K562 (cell line): ENCODE results near the gene MRTFB. TPM values are rescaled to one million over a fixed set of nuclear protein-coding genes. Genes with fewer than 3 reads are reported as not detected.

Source experiments
- ATAC-seq: fragments of 200-7000 bp; cut with Tn5 transposase; 3 replicates; pipeline ENCODE4 v1.9.1; 2020; ENCODE audit warnings: moderate library complexity
- BruUV-seq: library from RNA; stranded (reverse); fragments of 400-500 nt; replicated peaks from 2 replicates; lab custom pipeline; 2021; lab: Mats Ljungman, UMichigan
- CTCF ChIA-PET: fragments of 300-600 bp; formaldehyde crosslinking; extraction: SDS; loops from one replicate; lab custom pipeline; 2021; ENCODE audit warnings: low intra/inter-chr PET ratio; lab: Yijun Ruan, JAX
- POLR2A ChIA-PET: fragments of 300-600, 350-650 bp; sonication (Branson Sonifier 250); formaldehyde crosslinking; extraction: SDS; loops from one replicate; lab custom pipeline; 2021; ENCODE audit warnings: antibody characterized with exemption, inconsistent platforms; lab: Yijun Ruan, JAX
- DNase-seq, 4 experiments: peaks; one replicate each; pipeline versions ENCODE4 v3.0.0 to v3.0.0-alpha.2; 2011 to 2018; ENCODE audit warnings: low spot score in 3 of 4, mixed read lengths in 3 of 4; ENCODE audit errors: extremely low read depth in 1 of 4
- FAIRE-seq: peaks from 2 replicates; lab custom pipeline; 2011; peaks lifted over from hg19 to GRCh38; lab: Jason Lieb, UNC
- H2AFZ ChIP-seq: 2 replicates; pipeline ENCODE4 v1.6.0; 2011; ENCODE audit warnings: low read depth, low read length, control low read depth, inconsistent platforms
- H3K27ac ChIP-seq: fragments of 200-600 bp; 3 replicates; pipeline ENCODE4 v1.8.0; 2011; ENCODE audit warnings: low read depth, mild to moderate bottlenecking, control low read depth, inconsistent platforms, low read length, moderate library complexity, mixed read lengths; ENCODE audit errors: extremely low read depth
- H3K27me3 ChIP-seq, 2 experiments: fragments of 300-600 bp in 1 of 2; 2 replicates in 1 of 2; 3 replicates in 1 of 2; pipeline versions ENCODE4 v1.6.0 to v1.8.0; 2011; ENCODE audit warnings: inconsistent platforms in 2 of 2, low read length in 2 of 2, mild to moderate bottlenecking in 1 of 2, mixed read lengths in 1 of 2, moderate library complexity in 1 of 2; ENCODE audit not compliant: control insufficient read depth in 2 of 2, insufficient read depth in 2 of 2
- H3K36me3 ChIP-seq: fragments of 300-600 bp; 3 replicates; pipeline ENCODE4 v1.8.0; 2011; ENCODE audit warnings: mild to moderate bottlenecking, low read length, inconsistent platforms; ENCODE audit not compliant: control insufficient read depth, insufficient read depth
- H3K4me1 ChIP-seq, 2 experiments: fragments of 200-600 bp in 1 of 2; replicated peaks in 1 of 2; 2 replicates in 1 of 2; 3 replicates in 1 of 2; pipeline versions ENCODE4 v1.5.1 to v1.8.0; 2011; ENCODE audit warnings: inconsistent platforms in 2 of 2, low read length in 2 of 2, mild to moderate bottlenecking in 1 of 2, mixed read lengths in 1 of 2, moderate library complexity in 1 of 2; ENCODE audit not compliant: control insufficient read depth in 2 of 2, insufficient read depth in 2 of 2
- H3K4me2 ChIP-seq: 2 replicates; pipeline ENCODE4 v1.6.1; 2011; ENCODE audit warnings: low read length, control low read depth, inconsistent platforms, mixed read lengths; ENCODE audit not compliant: insufficient read depth
- H3K4me3 ChIP-seq: fragments of 200-600 bp; sonication (generic), shearing (Covaris generic); 2 replicates; pipeline ENCODE4 v1.5.1; 2016; ENCODE audit warnings: control low read depth, inconsistent platforms
- H3K79me2 ChIP-seq: fragments of 200-600 bp; 3 replicates; pipeline ENCODE4 v1.8.0; 2011; ENCODE audit warnings: low read length, inconsistent platforms; ENCODE audit not compliant: control insufficient read depth, insufficient read depth
- H3K9ac ChIP-seq, 2 experiments: 2 replicates each; pipeline versions ENCODE4 v1.6.0 to v1.6.1; 2011; ENCODE audit warnings: low read depth in 2 of 2, low read length in 2 of 2, control low read depth in 1 of 2, inconsistent platforms in 1 of 2, mild to moderate bottlenecking in 1 of 2, mixed read lengths in 1 of 2; ENCODE audit not compliant: insufficient read depth in 1 of 2
- H3K9me1 ChIP-seq: one replicate; pipeline ENCODE4 v1.6.0; 2011; ENCODE audit warnings: inconsistent platforms, mild to moderate bottlenecking, low read length, moderate library complexity; ENCODE audit not compliant: control insufficient read depth, insufficient read depth
- H3K9me3 ChIP-seq: replicated peaks from 2 replicates; pipeline ENCODE4 v1.5.1; 2011; ENCODE audit warnings: low read depth, low read length, inconsistent platforms; ENCODE audit not compliant: control insufficient read depth, insufficient read depth
- H4K20me1 ChIP-seq: replicated peaks from 2 replicates; pipeline ENCODE4 v1.6.1; 2011; ENCODE audit warnings: low read length, inconsistent platforms, mixed read lengths; ENCODE audit not compliant: control insufficient read depth, insufficient read depth
- ARID2 ChIP-seq: fragments of 450-650 bp; IDR thresholded peaks from 2 replicates; pipeline ENCODE4 v1.6.1; 2017; ENCODE audit warnings: antibody characterized with exemption, mild to moderate bottlenecking
- CHD2 ChIP-seq: IDR thresholded peaks from 2 replicates; pipeline ENCODE4 v1.6.1; 2011; ENCODE audit warnings: low read depth, low read length
- CTCF ChIP-seq, 3 experiments: IDR thresholded peaks in 2 of 3; conservative IDR thresholded peaks in 1 of 3; 2 replicates each; pipeline ENCODE4 v1.5.1; 2011 to 2012; ENCODE audit warnings: low read length in 3 of 3, mild to moderate bottlenecking in 3 of 3, control low read depth in 2 of 3, improper control_type of control experiment in 1 of 3, inconsistent platforms in 1 of 3, low read depth in 1 of 3, mixed read lengths in 1 of 3, moderate library complexity in 1 of 3; ENCODE audit not compliant: insufficient read depth in 2 of 3
- CXXC5 ChIP-seq: fragments of 250-450 bp; sonication (Bioruptor Pico); IDR thresholded peaks from 2 replicates; pipeline ENCODE4 v1.8.0; 2022; ENCODE audit warnings: inconsistent platforms, mild to moderate bottlenecking, moderate library complexity
- E2F4 ChIP-seq: sonication (generic); formaldehyde crosslinking; IDR thresholded peaks from 2 replicates; pipeline ENCODE4 v1.8.0; 2022; ENCODE audit warnings: mild to moderate bottlenecking, low read depth, missing genetic modification reagents
- EP400 ChIP-seq: fragments of 450-650 bp; IDR thresholded peaks from 2 replicates; pipeline ENCODE4 v1.6.1; 2017; ENCODE audit warnings: antibody characterized with exemption, mild to moderate bottlenecking, moderate library complexity
- HDGF ChIP-seq: fragments of 450-650 bp; IDR thresholded peaks from 2 replicates; pipeline ENCODE4 v1.6.1; 2016
- KLF10 ChIP-seq: fragments of 250-450 bp; sonication (Bioruptor Pico); IDR thresholded peaks from 2 replicates; pipeline ENCODE4 v1.6.1; 2021; ENCODE audit warnings: matching md5 sums
- MAZ ChIP-seq, 2 experiments: fragments of 450-650 bp in 1 of 2; sonication (generic) in 1 of 2; formaldehyde crosslinking; IDR thresholded peaks in 1 of 2; conservative IDR thresholded peaks in 1 of 2; 2 replicates each; pipeline versions ENCODE4 v1.4.0 to v1.5.0; 2020; ENCODE audit warnings: mild to moderate bottlenecking in 1 of 2, missing genetic modification reagents in 1 of 2
- MEIS2 ChIP-seq: fragments of 450-650 bp; IDR thresholded peaks from 2 replicates; pipeline ENCODE4 v1.6.1; 2014; ENCODE audit warnings: mild to moderate bottlenecking; ENCODE audit not compliant: partially characterized antibody
- NCOA6 ChIP-seq: fragments of 450-650 bp; IDR thresholded peaks from 2 replicates; pipeline ENCODE4 v1.6.1; 2017; ENCODE audit warnings: mild to moderate bottlenecking
- NR3C1 ChIP-seq: sonication (generic); formaldehyde crosslinking; IDR thresholded peaks from 2 replicates; pipeline ENCODE4 v1.8.1; 2022; ENCODE audit warnings: missing genetic modification reagents
- RAD21 ChIP-seq, 2 experiments: fragments of 250-450 bp in 1 of 2; fragments of 450-650 bp in 1 of 2; sonication (Bioruptor Pico) in 1 of 2; formaldehyde crosslinking in 1 of 2; IDR thresholded peaks in 1 of 2; conservative IDR thresholded peaks in 1 of 2; 2 replicates each; pipeline versions ENCODE4 v1.4.0 to v1.8.0; 2020 to 2022; ENCODE audit warnings: mild to moderate bottlenecking in 2 of 2, moderate library complexity in 1 of 2
- RCOR1 ChIP-seq, 2 experiments: IDR thresholded peaks; 2 replicates each; pipeline ENCODE4 v1.6.1; 2012; ENCODE audit warnings: low read depth in 2 of 2, low read length in 2 of 2, borderline replicate concordance in 1 of 2, improper control_type of control experiment in 1 of 2
- XRCC3 ChIP-seq: fragments of 450-650 bp; IDR thresholded peaks from 2 replicates; pipeline ENCODE4 v1.6.1; 2017; ENCODE audit warnings: mild to moderate bottlenecking, moderate library complexity
- ZBED1 ChIP-seq: IDR thresholded peaks from 2 replicates; pipeline ENCODE4 v1.6.1; 2014
- ZNF197 ChIP-seq: fragments of 200-800 bp; sonication (Bioruptor generic); IDR thresholded peaks from 2 replicates; pipeline ENCODE4 v1.6.1; 2016; ENCODE audit warnings: low read depth, missing genetic modification characterization, missing compliant biosample characterization
- ZNF785 ChIP-seq: fragments of 250-450 bp; sonication (Bioruptor Pico); IDR thresholded peaks from 2 replicates; pipeline ENCODE4 v1.4.0; 2020; ENCODE audit warnings: mild to moderate bottlenecking
- WGBS: fragments of 100-300 bp; shearing (Covaris generic); methylation state at CpG from one replicate; pipeline ENCODE4 v1.1.6; 2016; ENCODE audit warnings: low coverage, mixed read lengths; ENCODE audit not compliant: insufficient coverage; ENCODE audit errors: missing lambda C conversion rate; 5-methylcytosine and 5-hydroxymethylcytosine counted together
- in situ Hi-C: fragments of 300-500 bp; cut with MboI; formaldehyde crosslinking; loops from 4 replicates; pipeline ENCODE4 v1.15.0; 2018; ENCODE audit warnings: inconsistent platforms, mixed read lengths
- intact Hi-C: fragments of 100-400 bp; cut with micrococcal nuclease; formaldehyde crosslinking; loops from 2 replicates; pipeline ENCODE4 v1.14.2; 2022
- polyA plus RNA-seq, 8 experiments: library from polyadenylated mRNA; depleted of rRNA in 4 of 8; stranded (reverse) in 5 of 8; unstranded in 3 of 8; fragments of >200 nt; fragmentation: Nextera tagmentation in 2 of 8; fragmentation: Illumina TruSeq in 1 of 8; extraction: Ambion mirVana in 2 of 8; extraction: Trizol in 1 of 8; gene quantifications; 2 replicates each; pipeline versions ENCODE4 v1.2.1 to v1.2.3, GENCODE V29; 2011 to 2014; ENCODE audit warnings: inconsistent platforms in 1 of 8, missing spikeins in 1 of 8
- total RNA-seq, 7 experiments: library from RNA; depleted of rRNA in 6 of 7; stranded (reverse); fragments of >200 nt in 6 of 7; fragmentation: Illumina TruSeq in 2 of 7; extraction: Trizol in 2 of 7; gene quantifications; 2 replicates each; pipeline versions ENCODE4 v1.2.1 to v1.2.3, GENCODE V29; 2011 to 2021; ENCODE audit warnings: low replicate concordance in 1 of 7

Gene MRTFB
- total and polyA plus RNA-seq, 9 of the 15 experiments (the other 6 are each of a cell fraction or from before 2014, with no cell fraction given), result 2.2 to 12.7 (median 7.0) TPM

DNA sequence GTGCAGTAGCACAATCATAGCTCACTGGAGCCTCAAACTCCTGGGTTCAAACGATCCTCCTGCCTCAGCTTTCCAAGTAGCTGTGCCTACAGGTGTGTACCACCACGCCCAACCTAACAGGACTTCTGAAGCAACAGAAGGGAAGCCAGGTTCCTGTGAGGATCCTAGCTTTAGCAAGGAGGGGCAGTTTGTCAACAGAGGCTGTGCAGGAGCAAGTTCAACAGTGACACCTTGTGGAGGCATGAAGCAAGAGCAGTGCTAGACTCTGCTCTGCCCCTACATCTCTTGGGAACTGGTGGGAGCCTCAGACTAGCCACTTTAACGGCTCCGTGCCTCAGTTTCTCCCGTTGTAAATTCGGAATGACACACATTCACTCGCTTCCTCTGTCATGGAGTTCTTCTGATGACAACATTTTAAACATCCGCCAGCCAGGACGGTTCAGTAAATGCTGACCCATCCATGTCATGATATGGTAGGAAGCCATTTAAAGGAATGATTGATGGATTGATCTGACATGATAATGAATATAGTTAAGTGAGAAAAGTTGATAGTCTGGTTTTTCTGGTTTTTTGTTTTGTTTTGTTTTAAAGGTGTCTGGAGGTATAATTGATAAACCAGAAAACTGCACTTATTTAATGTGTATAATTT, 218.7 kb downstream of the MRTFB start:
- Histone ChIP-seq H3K4me3 (no peak overlapping the region), H4K20me1 (no peaks in the 10 kb centered on the region), H3K9me3 (peaks cover 7% of the 10 kb centered on the region), H3K27ac (no peak overlapping the region), H3K9me1 (no peaks in the 10 kb centered on the region), H3K4me1 (peaks cover 3 to 12% of the 10 kb centered on the region in 2 experiments; a peak in 4 of 5 replicates), H3K27me3 (no peaks in the 10 kb centered on the region), H3K9ac (no peak overlapping the region), H3K4me2 (no peak overlapping the region), H3K36me3 (no peaks in the 10 kb centered on the region), H2AFZ (no peak overlapping the region), H3K79me2 (no peaks in the 10 kb centered on the region)
- ChIA-PET POLR2A (interaction anchor here (0.9 kb wide), 1 partner anchor 10 kb away, joined by 3 read pairs; no protein-coding TSS in a partner anchor), CTCF (interaction anchor here (1.0 to 1.3 kb wide), 3 partner anchors 40 to 371 kb away, joined by 3 to 5 read pairs (median 4); no protein-coding TSS in a partner anchor)
- in situ Hi-C loops, result loop anchor here (5.0 kb wide), 2 partner anchors 237 to 368 kb away; partner anchors contain the start of gene ERCC4
- WGBS, result 19% methylated on average over 9 of the region's 9 CpGs
- FAIRE-seq (peak; percentile 87), DNase-seq (peak; percentile 70 to 80 (median 76)), ATAC-seq (peak; percentile 36; the same call in 2 of the 3 replicates)
- intact Hi-C loops, result no loop called here
- BruUV-seq, result no TSS peak
- TF ChIP-seq ZNF785 (CRISPR knock-in tag) (no peak), CTCF (IDR thresholded peaks at IDR 0.05 in 2 of 3, conservative IDR thresholded peaks at IDR 0.05 in 1 of 3; ENCODE audit: insufficient read depth in 2 of 3, low read depth in 1 of 3, low read length in 3 of 3) (peak; percentile 81 to 89 (median 84)), ZNF197 (CRISPR knock-in tag) (no peak), XRCC3 (0 out of 2 replicates have a peak, but pooled peaks have one; percentile 40), ARID2 (peak; percentile 50; the same call in 1 of the 2 replicates), RAD21 (CRISPR knock-in tag; conservative IDR thresholded peaks at IDR 0.05 in 1 of 2, IDR thresholded peaks at IDR 0.05 in 1 of 2) (peak; percentile 56 to 93), MAZ (CRISPR knock-in tag; conservative IDR thresholded peaks at IDR 0.05 in 1 of 2, IDR thresholded peaks at IDR 0.05 in 1 of 2) (peak in 1 of 2 experiments; percentile 47; a peak in 2 of 4 replicates), EP400 (no peak), CHD2 (no peak), MEIS2 (peak; percentile 44), RCOR1 (IDR thresholded peaks at IDR 0.05; ENCODE audit: borderline replicate concordance in 1 of 2, low read depth in 2 of 2, low read length in 2 of 2) (0 out of 4 replicates have a peak, but pooled peaks of 1 of the 2 experiments have one; percentile 13), KLF10 (CRISPR knock-in tag) (no peak), E2F4 (CRISPR knock-in tag) (no peak), ZBED1 (no peak), CXXC5 (CRISPR knock-in tag) (no peak), NCOA6 (no peak), NR3C1 (CRISPR knock-in tag) (no peak), HDGF (no peak)
